Chondrocyte (in vitro differentiated cells): Measurements from ENCODE around the gene DUOX2. TPM values are rescaled to one million over a fixed set of nuclear protein-coding genes. Genes with fewer than 3 reads are reported as not detected.
A peak's percentile ranks its signal among the peaks of the same experiment; 100 is the strongest.

Source experiments
- DNase-seq: peaks from one replicate; pipeline ENCODE4 v3.0.0; 2021; ENCODE audit warnings: mixed read lengths, low spot score
- H3K27ac Mint-ChIP-seq: one replicate; pipeline ENCODE4 v1.8.0; 2021; ENCODE audit warnings: mild to moderate bottlenecking, moderate library complexity, mixed read lengths; ENCODE audit not compliant: unreplicated experiment
- H3K27me3 Mint-ChIP-seq: 2 replicates; pipeline ENCODE4 v1.8.0; 2021; ENCODE audit warnings: low read depth, mixed read lengths
- H3K36me3 Mint-ChIP-seq: 2 replicates; pipeline ENCODE4 v1.8.0; 2021; ENCODE audit warnings: low read depth, mixed read lengths
- H3K4me1 Mint-ChIP-seq: 2 replicates; pipeline ENCODE4 v1.8.0; 2021; ENCODE audit warnings: low read depth, mild to moderate bottlenecking, mixed read lengths
- H3K4me3 Mint-ChIP-seq: one replicate; pipeline ENCODE4 v1.8.0; 2021; ENCODE audit warnings: mild to moderate bottlenecking, moderate library complexity, mixed read lengths; ENCODE audit not compliant: unreplicated experiment
- H3K9me3 Mint-ChIP-seq: 2 replicates; pipeline ENCODE4 v1.8.0; 2021; ENCODE audit warnings: low read depth, mixed read lengths
- CTCF ChIP-seq: fragments of 200-600 bp; sonication (generic); IDR thresholded peaks from 2 replicates; pipeline ENCODE4 v1.5.0; 2021; ENCODE audit warnings: antibody characterized with exemption, mild to moderate bottlenecking, moderate library complexity
- total RNA-seq: library from RNA; stranded (reverse); gene quantifications from 3 replicates; pipeline ENCODE4 v1.2.1, GENCODE V29; 2021

DUOX2 gene
- total RNA-seq, 1 donor from 2014 or later, result not detected

GRCh38 chr15:45129651-45130129 lies 15.7 kb upstream of the DUOX2 start, which contains the start of the genes DUOX1 and DUOXA1:
TSS of gene DUOX1 (plus strand) at chr15:45129994. CDS start at chr15:45131967, 1,973 bp downstream.
TSS of gene DUOXA1 (minus strand) at chr15:45129879. CDS start at chr15:45123014, 6,865 bp downstream.
- peaks cover 70% of the 10 kb centered on the region for H3K27me3 Mint-ChIP-seq
- peak within 1 kb of the TSS; percentile 26 for H3K4me3 Mint-ChIP-seq
- H3K27ac Mint-ChIP-seq, result no peak within 1 kb of the TSS

GRCh38 chr15:45128971-45129639 lies 15.1 kb upstream of the DUOX2 start:
- H3K4me1 Mint-ChIP-seq, result no peaks in the 10 kb centered on the region
- H3K27ac Mint-ChIP-seq, result no peak overlapping the region
- no peak for TF ChIP-seq CTCF
- no peak for DNase-seq
- peaks cover 67% of the 10 kb centered on the region for H3K27me3 Mint-ChIP-seq
- peak overlapping the region; percentile 26 for H3K4me3 Mint-ChIP-seq
- no peaks in the 10 kb centered on the region for H3K36me3 Mint-ChIP-seq
- no peaks in the 10 kb centered on the region for H3K9me3 Mint-ChIP-seq

More at GRCh38 chr15:45129651-45130129, 15.7 kb upstream of the DUOX2 start, which contains the start of the genes DUOX1 and DUOXA1:
- DNase-seq, result no peak
- Mint-ChIP-seq H3K9me3 (no peaks in the 10 kb centered on the region), H3K4me1 (no peaks in the 10 kb centered on the region), H3K36me3 (peaks cover under 1% of the 10 kb centered on the region)
- no peak for TF ChIP-seq CTCF

- Mint-ChIP-seq H3K9me3 (no peaks in the 10 kb centered on the region), H3K27me3 (peaks cover 61% of the 10 kb centered on the region), H3K4me3 (no peak overlapping the region), H3K36me3 (no peaks in the 10 kb centered on the region), H3K27ac (no peak overlapping the region), H3K4me1 (peaks cover 7% of the 10 kb centered on the region)
- DNase-seq, result no peak
- TF ChIP-seq CTCF, result peak; percentile 77
Measured at GRCh38 chr15:45126535-45127158, 12.7 kb upstream of the DUOX2 start.

GRCh38 chr15:45123397-45123796 lies 9.4 kb upstream of the DUOX2 start:
- no peak for DNase-seq
- Mint-ChIP-seq H3K27me3 (peaks cover 40% of the 10 kb centered on the region), H3K4me1 (peaks cover 7% of the 10 kb centered on the region), H3K36me3 (no peaks in the 10 kb centered on the region), H3K27ac (no peak overlapping the region), H3K4me3 (no peak overlapping the region), H3K9me3 (no peaks in the 10 kb centered on the region)
- TF ChIP-seq CTCF, result no peak

GRCh38 chr15:45122719-45123118 lies 8.7 kb upstream of the DUOX2 start:
- Mint-ChIP-seq H3K4me1 (peaks cover 14% of the 10 kb centered on the region), H3K36me3 (no peaks in the 10 kb centered on the region), H3K27me3 (peaks cover 33% of the 10 kb centered on the region), H3K27ac (no peak overlapping the region), H3K9me3 (no peaks in the 10 kb centered on the region), H3K4me3 (no peak overlapping the region)
- no peak for TF ChIP-seq CTCF
- no peak for DNase-seq
